PC-9 (cell line): ENCODE data around the gene KISS1R. TPM values are rescaled to one million over a fixed set of nuclear protein-coding genes. Genes with fewer than 3 reads are reported as not detected.

ENCODE experiments used
- BruUV-seq: library from RNA; stranded (reverse); fragments of 400-500 nt; replicated peaks from 2 replicates; lab custom pipeline; 2021; lab: Mats Ljungman, UMichigan
- CTCF ChIA-PET: fragments of 300-600 bp; sonication (Branson Sonifier 250); formaldehyde crosslinking; loops from one replicate; lab custom pipeline; 2022; ENCODE audit warnings: antibody characterized with exemption; lab: Charles Lee
- POLR2A ChIA-PET: fragments of 300-600 bp; sonication (Branson Sonifier 250); formaldehyde crosslinking; loops from one replicate; lab custom pipeline; 2022; ENCODE audit warnings: antibody characterized with exemption; ENCODE audit not compliant: unreplicated experiment; lab: Charles Lee
- DNase-seq, 2 experiments: peaks; one replicate each; pipeline versions ENCODE4 v3.0.0 to v3.0.0-alpha.2; 2015 to 2022; ENCODE audit warnings: mixed read lengths in 1 of 2
- H2AFZ ChIP-seq: fragments of 200-600 bp; sonication (generic); 2 replicates; pipeline ENCODE4 v1.8.1; 2017; ENCODE audit warnings: antibody characterized with exemption
- H3F3A ChIP-seq: fragments of 200-600 bp; sonication (generic); 2 replicates; pipeline ENCODE4 v1.8.1; 2017; ENCODE audit warnings: antibody characterized with exemption, mild to moderate bottlenecking, low read depth; ENCODE audit not compliant: insufficient read depth
- H3K27ac ChIP-seq: fragments of 200-600 bp; sonication (generic); 2 replicates; pipeline ENCODE4 v1.6.1; 2016; ENCODE audit warnings: mixed run types
- H3K27me3 ChIP-seq: fragments of 200-600 bp; sonication (generic); 2 replicates; pipeline ENCODE4 v1.6.1; 2016; ENCODE audit warnings: low read depth, mixed run types; ENCODE audit not compliant: insufficient read depth
- H3K36me3 ChIP-seq: fragments of 200-600 bp; sonication (generic); 2 replicates; pipeline ENCODE4 v1.6.1; 2016; ENCODE audit warnings: low read depth, mixed run types
- H3K4me1 ChIP-seq: fragments of 200-600 bp; sonication (generic); replicated peaks from 2 replicates; pipeline ENCODE4 v1.6.1; 2016; ENCODE audit warnings: mixed run types; ENCODE audit not compliant: insufficient read depth
- H3K4me2 ChIP-seq: fragments of 200-600 bp; sonication (generic); 2 replicates; pipeline ENCODE4 v1.6.1; 2017; ENCODE audit warnings: mixed run types
- H3K4me3 ChIP-seq: fragments of 200-600 bp; sonication (generic); 2 replicates; pipeline ENCODE4 v1.6.1; 2016; ENCODE audit warnings: mixed run types
- H3K79me2 ChIP-seq: fragments of 200-600 bp; sonication (generic); 2 replicates; pipeline ENCODE4 v1.6.1; 2017; ENCODE audit warnings: low read depth, mixed run types
- H3K9me2 ChIP-seq: fragments of 200-600 bp; sonication (generic); 2 replicates; pipeline ENCODE4 v1.8.1; 2017; ENCODE audit warnings: mild to moderate bottlenecking; ENCODE audit not compliant: insufficient read depth
- H3K9me3 ChIP-seq: fragments of 200-600 bp; sonication (generic); 2 replicates; pipeline ENCODE4 v1.8.1; 2016; ENCODE audit warnings: low read depth; ENCODE audit not compliant: insufficient read depth
- H4K20me1 ChIP-seq: fragments of 200-600 bp; sonication (generic); 2 replicates; pipeline ENCODE4 v1.8.1; 2017; ENCODE audit not compliant: insufficient read depth
- EZH2 ChIP-seq: fragments of 200-600 bp; sonication (generic); IDR thresholded peaks from 2 replicates; pipeline ENCODE4 v1.8.0; 2017; ENCODE audit warnings: antibody characterized with exemption, low read depth
- intact Hi-C: fragments of 100-400 bp; cut with micrococcal nuclease; formaldehyde crosslinking; loops from one replicate; pipeline ENCODE4 v1.10.0; 2022; ENCODE audit not compliant: unreplicated experiment
- total RNA-seq: library from RNA; stranded (reverse); gene quantifications from 2 replicates; pipeline ENCODE4 v1.2.3, GENCODE V29; 2021
- TF ChIP-seq, protein P1 (sequence below): fragments of 200-600 bp; sonication (generic); conservative IDR thresholded peaks from 2 replicates; pipeline ENCODE4 v1.6.1; 2017; ENCODE audit warnings: mixed run types, antibody characterized with exemption, mild to moderate bottlenecking, moderate library complexity

KISS1R gene
- total RNA-seq, 1 experiment from 2014 or later: not detected

DNA sequence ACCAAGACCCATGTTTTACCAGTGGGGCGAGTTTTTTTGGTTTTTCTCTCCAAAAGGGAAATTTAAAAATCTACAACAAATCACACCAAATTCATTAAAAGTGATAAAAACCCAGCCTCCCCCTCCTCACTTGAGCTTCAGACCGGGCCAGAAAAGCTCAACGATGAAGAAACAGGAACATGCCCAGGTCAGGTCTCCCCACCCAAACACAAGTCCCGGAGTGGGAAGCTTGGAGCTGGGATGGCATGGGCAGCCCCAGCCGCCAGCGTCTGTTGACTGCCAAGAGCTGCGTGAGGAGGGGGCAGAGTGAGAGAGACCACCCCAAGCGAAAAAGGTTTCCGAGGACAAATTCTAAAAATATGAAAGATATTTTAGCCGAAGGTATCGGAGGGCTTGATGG is 20.1 kb upstream of the KISS1R start:
- Histone ChIP-seq H3K4me2 (no peak overlapping the region), H3K27me3 (no peaks in the 10 kb centered on the region), H3K4me1 (no peaks in the 10 kb centered on the region), H3K27ac (no peak overlapping the region), H3F3A (peaks cover 10% of the 10 kb centered on the region; the same call in 1 of the 2 replicates), H3K9me2 (no peaks in the 10 kb centered on the region), H4K20me1 (peaks cover 14% of the 10 kb centered on the region; the same call in 1 of the 2 replicates), H2AFZ (no peak overlapping the region), H3K36me3 (no peaks in the 10 kb centered on the region), H3K79me2 (peaks cover 4% of the 10 kb centered on the region; the same call in 1 of the 2 replicates), H3K4me3 (no peak overlapping the region), H3K9me3 (no peaks in the 10 kb centered on the region)
- BruUV-seq: no TSS peak
- no peak for TF ChIP-seq EZH2
- TF ChIP-seq, protein P1, sequence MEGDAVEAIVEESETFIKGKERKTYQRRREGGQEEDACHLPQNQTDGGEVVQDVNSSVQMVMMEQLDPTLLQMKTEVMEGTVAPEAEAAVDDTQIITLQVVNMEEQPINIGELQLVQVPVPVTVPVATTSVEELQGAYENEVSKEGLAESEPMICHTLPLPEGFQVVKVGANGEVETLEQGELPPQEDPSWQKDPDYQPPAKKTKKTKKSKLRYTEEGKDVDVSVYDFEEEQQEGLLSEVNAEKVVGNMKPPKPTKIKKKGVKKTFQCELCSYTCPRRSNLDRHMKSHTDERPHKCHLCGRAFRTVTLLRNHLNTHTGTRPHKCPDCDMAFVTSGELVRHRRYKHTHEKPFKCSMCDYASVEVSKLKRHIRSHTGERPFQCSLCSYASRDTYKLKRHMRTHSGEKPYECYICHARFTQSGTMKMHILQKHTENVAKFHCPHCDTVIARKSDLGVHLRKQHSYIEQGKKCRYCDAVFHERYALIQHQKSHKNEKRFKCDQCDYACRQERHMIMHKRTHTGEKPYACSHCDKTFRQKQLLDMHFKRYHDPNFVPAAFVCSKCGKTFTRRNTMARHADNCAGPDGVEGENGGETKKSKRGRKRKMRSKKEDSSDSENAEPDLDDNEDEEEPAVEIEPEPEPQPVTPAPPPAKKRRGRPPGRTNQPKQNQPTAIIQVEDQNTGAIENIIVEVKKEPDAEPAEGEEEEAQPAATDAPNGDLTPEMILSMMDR: no peak
- ChIA-PET CTCF (no interaction called here), POLR2A (no interaction called here)
- no peak for DNase-seq
- intact Hi-C loops: no loop called here

DNA sequence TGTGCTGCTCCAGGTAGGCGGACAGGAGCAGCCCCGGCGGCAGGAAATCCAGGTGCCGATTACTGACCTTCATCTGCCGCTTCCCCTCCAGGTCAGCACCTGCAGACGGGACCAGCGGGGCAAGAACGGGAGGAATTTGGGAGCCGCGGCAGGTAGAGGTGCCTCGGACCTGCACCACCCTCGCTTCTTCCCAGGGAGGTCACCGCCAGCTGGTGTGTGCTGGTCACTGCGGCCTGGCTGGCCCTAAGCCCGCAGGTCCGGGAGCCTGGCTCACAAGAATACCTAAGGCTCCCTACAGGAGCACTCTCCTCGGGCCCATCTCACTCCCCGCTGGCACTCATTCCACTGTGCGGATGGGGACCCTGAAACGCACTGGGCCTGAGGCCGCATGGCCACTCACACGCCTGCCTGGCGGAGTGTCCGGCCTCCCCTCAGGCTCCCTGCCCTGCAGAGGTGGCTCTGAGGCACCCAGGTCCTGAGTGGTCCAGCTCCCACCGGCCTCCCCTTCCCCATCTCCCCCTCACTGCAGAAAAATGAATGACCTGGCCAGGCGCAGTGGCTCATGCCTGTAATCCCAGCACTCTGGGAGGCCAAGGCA is 19.6 kb upstream of the KISS1R start:
- Histone ChIP-seq H3K79me2 (no peaks in the 10 kb centered on the region), H4K20me1 (peaks cover 16% of the 10 kb centered on the region; the same call in 1 of the 2 replicates), H2AFZ (no peak overlapping the region), H3K27me3 (no peaks in the 10 kb centered on the region), H3K27ac (no peak overlapping the region), H3K4me2 (no peak overlapping the region), H3K9me2 (no peaks in the 10 kb centered on the region), H3K36me3 (no peaks in the 10 kb centered on the region), H3F3A (peaks cover 10% of the 10 kb centered on the region; the same call in 1 of the 2 replicates), H3K4me1 (no peaks in the 10 kb centered on the region), H3K4me3 (no peak overlapping the region), H3K9me3 (no peaks in the 10 kb centered on the region)
- POLR2A ChIA-PET: no interaction called here
- intact Hi-C loops: no loop called here
- BruUV-seq: no TSS peak
- CTCF ChIA-PET: interaction anchor here (0.5 kb wide), 1 partner anchor 9 kb away, joined by 9 read pairs; no protein-coding TSS in a partner anchor
- DNase-seq: no peak
- TF ChIP-seq, protein P1: peak; percentile 22; the same call in 1 of the 2 replicates
- TF ChIP-seq EZH2: no peak

DNA sequence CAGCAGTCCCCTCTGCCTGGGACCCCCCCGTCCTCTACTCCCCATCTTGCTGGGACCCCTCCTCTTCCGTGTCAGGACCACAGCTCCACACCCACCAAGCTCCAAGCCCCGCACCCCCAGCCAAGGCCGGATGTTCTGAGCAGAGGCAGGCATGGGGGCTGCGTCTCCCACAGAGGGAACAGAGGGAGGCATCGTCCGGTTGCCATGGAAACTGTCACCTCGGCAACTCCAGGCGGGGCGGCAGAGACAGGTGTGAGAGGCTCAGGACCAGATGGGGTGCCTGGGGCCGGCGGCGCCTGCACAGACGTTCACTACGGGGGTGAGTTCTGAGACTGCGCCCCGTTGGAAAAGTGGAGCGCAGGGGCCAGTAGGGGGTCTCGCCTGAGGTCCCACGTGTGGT is 18.5 kb upstream of the KISS1R start:
- H4K20me1 ChIP-seq: peaks cover 25% of the 10 kb centered on the region
- CTCF ChIA-PET: interaction anchor here (0.5 kb wide), 1 partner anchor 90 kb away, joined by 23 read pairs; no protein-coding TSS in a partner anchor
- no peak overlapping the region for H3K27ac ChIP-seq
- H3K79me2 ChIP-seq: no peaks in the 10 kb centered on the region
- intact Hi-C loops: no loop called here
- H3K9me2 ChIP-seq: no peaks in the 10 kb centered on the region
- H3K4me1 ChIP-seq: no peaks in the 10 kb centered on the region
- TF ChIP-seq EZH2: no peak
- TF ChIP-seq, protein P1: no peak
- peaks cover 10% of the 10 kb centered on the region; the same call in 1 of the 2 replicates for H3F3A ChIP-seq
- H3K4me3 ChIP-seq: no peak overlapping the region
- no peaks in the 10 kb centered on the region for H3K27me3 ChIP-seq
- H3K4me2 ChIP-seq: no peak overlapping the region
- BruUV-seq: no TSS peak
- H3K9me3 ChIP-seq: no peaks in the 10 kb centered on the region
- H2AFZ ChIP-seq: no peak overlapping the region
- no peaks in the 10 kb centered on the region for H3K36me3 ChIP-seq
- POLR2A ChIA-PET: no interaction called here
- DNase-seq: no peak
